A673 (cell line): Measurements from ENCODE around the gene VASH2.

Source experiments
- EZH2 ChIP-seq: fragments of 200-600 bp; sonication (generic); IDR thresholded peaks from 2 replicates; pipeline ENCODE4 v1.6.1; 2017; ENCODE audit warnings: borderline replicate concordance, low read depth, mild to moderate bottlenecking, mixed read lengths, antibody characterized with exemption, low read length; ENCODE audit not compliant: poor library complexity, severe bottlenecking
- TF ChIP-seq, protein P1 (sequence below): fragments of 300-800, 200-600 bp; sonication (generic); conservative IDR thresholded peaks from 2 replicates; pipeline ENCODE4 v1.5.1; 2017; ENCODE audit warnings: low read depth, mild to moderate bottlenecking, antibody characterized with exemption, low read length, moderate library complexity, mixed read lengths

DNA sequence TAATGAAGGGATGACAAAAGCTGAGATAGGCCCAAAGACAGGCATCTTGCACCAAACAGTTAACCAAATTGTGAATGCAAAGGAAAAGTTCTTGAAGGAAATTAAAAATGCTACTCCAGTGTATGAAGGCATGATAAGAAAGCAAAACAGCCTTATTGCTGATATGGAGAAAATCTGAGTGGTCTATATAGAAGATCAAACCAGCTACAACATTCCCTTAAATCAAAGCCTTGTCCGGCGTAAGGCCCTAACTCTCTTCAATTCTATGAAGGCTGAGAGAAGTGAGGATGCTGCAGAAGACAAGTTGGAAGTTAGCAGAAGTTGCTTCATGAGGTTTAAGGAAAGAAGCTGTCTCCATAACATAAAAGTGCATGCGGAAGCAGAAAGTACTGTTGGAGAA is 69.7 kb downstream of the VASH2 start:
- no peak for TF ChIP-seq EZH2
- TF ChIP-seq, protein P1, sequence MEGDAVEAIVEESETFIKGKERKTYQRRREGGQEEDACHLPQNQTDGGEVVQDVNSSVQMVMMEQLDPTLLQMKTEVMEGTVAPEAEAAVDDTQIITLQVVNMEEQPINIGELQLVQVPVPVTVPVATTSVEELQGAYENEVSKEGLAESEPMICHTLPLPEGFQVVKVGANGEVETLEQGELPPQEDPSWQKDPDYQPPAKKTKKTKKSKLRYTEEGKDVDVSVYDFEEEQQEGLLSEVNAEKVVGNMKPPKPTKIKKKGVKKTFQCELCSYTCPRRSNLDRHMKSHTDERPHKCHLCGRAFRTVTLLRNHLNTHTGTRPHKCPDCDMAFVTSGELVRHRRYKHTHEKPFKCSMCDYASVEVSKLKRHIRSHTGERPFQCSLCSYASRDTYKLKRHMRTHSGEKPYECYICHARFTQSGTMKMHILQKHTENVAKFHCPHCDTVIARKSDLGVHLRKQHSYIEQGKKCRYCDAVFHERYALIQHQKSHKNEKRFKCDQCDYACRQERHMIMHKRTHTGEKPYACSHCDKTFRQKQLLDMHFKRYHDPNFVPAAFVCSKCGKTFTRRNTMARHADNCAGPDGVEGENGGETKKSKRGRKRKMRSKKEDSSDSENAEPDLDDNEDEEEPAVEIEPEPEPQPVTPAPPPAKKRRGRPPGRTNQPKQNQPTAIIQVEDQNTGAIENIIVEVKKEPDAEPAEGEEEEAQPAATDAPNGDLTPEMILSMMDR, result no peak
